Testis (tissue), 2 donors: ENCODE results near the gene ACOT13.

Experiments
- CTCF ChIP-seq, 3 experiments: fragments of 450-650 bp in 2 of 3; fragments of 200-600 bp in 1 of 3; sonication (generic) in 1 of 3; IDR thresholded peaks; one replicate each; pipeline ENCODE4 v1.5.1; 2016 to 2019; ENCODE audit warnings: antibody characterized with exemption in 3 of 3, mild to moderate bottlenecking in 2 of 3, moderate library complexity in 1 of 3
- POLR2A ChIP-seq: fragments of 450-650 bp; IDR thresholded peaks from one replicate; pipeline ENCODE4 v1.6.1; 2017; ENCODE audit warnings: antibody characterized with exemption, mild to moderate bottlenecking, moderate library complexity

- TF ChIP-seq CTCF (IDR thresholded peaks at IDR 0.05) (no peak), POLR2A (no peak)
These were observed 708 bp upstream of the ACOT13 start for GRCh38 chr6:24666097-24666640.
